CD4-positive, alpha-beta T cell treated with Interferon alpha-2 for 1 hour (primary cell): ENCODE data around the gene RPS21.

Experiments
- DNase-seq, 2 donors: peaks; one replicate each; pipeline ENCODE4 v3.0.0-alpha.2; 2020 to 2022

Gene RPS21

DNA sequence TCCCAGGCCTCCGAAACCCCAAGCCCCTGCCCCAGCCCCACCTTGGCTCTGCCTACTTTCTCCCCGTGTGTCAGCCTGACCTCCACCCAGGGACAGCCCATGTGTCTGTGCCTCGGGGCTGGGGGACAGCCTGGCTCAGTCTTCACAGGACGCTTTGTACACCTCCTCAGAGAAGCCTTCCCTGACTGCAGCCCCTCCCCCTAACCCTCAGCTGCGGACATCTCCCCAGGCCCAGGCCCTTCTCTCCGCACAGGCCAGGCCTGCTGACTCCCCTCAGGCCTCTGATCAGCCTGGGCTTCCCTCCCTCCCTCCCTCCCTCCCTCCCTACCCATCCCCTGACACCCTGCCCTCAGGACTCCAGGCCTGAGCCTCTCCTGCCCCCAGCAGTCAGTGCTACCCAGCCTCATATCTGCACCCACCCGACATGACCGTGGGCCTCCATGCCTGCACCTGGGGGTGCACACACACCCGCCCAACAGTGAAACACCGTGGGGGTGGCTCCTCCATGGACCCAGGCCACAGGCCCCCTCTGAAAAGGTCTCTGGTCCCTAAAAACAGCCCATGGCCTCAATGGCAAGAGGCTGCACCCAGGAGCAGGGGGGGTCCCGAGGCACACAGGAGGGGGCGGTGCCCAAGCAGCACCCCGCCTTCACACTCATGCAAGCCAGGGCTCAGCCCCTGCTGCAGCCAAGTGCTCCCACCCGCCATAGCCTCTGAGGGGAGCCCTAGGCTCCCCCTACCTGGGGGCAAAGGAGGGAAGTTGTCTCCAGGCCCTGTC is 32.7 kb upstream of the RPS21 start:
- no peak for DNase-seq

DNA sequence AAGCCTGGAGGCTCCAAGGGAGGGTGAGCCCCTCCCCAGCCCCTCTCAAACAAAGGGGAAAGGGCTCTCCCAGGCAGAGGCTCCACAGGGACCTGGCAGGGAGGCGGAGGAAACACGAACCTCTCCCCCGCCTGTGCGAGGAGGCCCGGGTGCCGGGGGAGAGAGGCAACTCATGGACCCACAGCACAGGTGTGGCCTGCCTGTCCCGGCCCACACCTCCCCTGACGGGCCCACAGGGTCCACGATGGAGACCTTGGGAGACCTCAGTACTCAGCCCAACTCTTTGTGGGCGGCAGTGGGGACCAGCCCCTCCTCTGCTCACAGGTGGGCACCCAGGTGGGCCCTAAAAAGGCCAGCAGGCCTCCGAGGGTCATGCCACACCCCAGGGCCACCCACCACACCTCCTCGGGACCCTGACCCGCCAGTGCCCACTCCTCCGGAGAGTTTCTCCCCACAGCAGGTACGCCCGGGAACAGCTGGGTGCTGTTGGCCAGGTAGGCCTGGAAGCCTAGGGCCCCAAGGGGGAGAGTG is 32.0 kb upstream of the RPS21 start:
- DNase-seq, result no peak

DNA sequence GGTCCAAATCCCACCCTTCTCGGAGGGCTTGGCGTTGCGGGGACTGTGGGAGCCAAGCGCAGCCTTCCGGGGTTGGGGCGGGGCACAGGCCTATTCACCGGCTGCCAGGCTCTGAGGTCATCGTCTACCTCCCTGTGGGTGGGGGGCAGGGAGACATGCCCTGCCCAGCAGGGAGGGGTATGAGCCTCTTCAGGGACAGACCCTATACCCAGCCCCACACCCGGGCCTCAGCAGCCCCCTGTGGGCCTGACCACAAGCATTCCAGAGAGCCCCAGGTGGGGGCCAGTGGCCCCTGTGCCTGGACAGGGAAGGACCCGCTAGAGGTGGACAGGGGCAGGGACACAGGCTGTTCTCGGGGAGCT is 31.4 kb upstream of the RPS21 start:
- DNase-seq, result no peak

DNA sequence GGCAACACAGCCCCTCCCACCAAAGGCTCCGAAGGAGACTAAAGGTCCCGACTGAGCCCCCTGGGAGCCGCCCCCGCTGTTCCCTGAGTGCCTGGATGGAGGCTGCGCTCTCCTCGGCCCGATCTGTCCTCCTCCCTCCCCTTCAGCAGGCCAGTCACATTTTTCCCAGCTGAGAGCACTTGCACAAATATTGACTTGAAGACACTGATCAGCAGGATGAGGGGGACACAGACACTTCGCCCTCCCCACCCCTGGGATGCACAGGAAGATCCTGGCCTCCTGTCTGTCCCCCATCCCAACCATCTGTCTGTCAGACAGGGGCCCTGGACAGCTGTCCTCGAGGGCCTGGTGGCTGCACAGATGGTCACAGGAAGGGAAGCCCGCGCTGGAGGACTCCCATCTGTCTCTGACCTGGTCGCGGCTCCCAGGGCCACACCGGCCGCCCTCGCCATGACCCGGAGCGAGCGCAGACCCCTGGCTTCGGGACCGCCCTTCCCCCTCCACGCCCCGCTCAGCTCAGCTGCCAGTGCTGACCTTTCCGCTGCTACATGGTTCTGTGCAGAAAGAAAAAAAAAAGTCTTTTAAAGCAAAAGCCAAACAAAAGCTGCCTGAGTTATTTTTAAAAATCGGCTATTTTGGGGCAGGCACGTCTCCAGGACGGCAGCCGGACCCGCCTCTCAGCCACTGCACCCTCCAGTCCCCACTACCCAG is 30.9 kb upstream of the RPS21 start:
- no peak for DNase-seq

DNA sequence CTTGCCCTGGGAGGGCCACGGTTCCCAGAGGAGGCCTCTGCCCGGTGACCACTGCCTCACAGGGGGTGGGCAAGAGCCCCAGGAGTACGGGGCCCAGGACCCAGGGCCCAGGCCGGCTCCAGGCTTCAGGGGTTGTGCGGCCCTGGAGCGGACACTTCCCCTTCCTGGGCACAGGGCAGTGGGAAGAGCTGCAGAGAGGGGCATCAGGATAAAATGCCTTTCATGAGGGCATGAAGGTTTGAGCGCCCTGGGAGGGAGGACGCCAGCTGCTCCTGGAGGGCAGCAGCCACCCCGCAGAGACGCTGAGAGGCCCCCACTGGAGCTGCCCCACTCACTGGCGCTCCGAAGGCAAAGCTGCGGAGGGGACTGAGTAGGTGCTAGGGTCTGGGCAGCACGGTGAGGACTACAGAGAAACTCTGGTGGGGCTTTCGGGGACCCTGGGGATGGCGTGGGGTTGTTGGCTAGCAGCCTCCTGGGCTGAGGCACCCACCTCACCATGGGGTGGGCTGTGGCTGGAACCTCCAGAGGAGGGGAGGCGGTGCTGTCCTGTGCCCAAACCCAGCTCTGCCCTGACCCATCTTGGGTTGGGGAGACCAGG is 30.2 kb upstream of the RPS21 start:
- DNase-seq, result no peak

DNA sequence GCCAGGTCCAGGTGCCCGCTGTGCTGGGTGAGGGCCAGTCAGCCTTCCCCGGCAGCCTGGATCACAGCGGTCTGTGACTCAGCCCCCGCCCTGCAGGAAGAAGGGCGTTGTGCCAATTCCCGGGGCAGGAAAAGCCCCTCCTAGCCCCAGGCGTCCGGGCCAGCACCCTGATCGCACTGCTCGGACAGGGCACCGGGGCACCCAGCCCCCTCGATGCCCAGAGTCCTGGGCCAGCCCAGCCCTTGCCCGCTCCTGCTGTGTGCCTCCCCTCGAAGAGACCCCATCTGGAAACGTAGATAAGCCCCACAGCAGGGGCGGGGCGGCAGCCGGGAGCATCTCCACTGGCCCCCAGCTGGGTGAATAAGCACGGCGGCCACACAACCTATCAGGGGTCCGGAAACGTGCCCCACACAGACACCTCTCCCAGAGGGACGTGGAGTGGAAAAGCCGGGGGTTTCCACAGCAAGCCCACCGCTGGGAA is 29.7 kb upstream of the RPS21 start:
- no peak for DNase-seq

DNA sequence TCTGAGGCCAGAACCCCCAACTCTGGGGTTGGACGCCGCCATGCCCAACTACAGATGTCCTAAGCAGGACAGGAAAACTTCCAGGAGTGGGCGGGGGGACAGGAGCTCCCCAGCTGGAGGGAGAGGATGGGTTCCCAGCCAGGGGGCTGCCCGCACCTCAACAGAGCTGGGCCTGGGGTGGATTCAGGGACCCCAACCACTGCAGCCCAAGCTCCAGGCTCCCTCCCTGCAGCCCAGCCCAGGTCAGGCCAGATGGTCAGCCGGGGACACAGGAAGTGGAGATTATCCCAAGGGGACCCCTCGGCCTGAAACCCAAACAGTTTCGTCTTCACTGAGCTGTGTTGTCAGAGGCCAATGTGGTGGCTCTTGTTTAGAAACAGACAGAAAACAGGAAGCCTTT is 29.2 kb upstream of the RPS21 start:
- DNase-seq, result no peak

DNA sequence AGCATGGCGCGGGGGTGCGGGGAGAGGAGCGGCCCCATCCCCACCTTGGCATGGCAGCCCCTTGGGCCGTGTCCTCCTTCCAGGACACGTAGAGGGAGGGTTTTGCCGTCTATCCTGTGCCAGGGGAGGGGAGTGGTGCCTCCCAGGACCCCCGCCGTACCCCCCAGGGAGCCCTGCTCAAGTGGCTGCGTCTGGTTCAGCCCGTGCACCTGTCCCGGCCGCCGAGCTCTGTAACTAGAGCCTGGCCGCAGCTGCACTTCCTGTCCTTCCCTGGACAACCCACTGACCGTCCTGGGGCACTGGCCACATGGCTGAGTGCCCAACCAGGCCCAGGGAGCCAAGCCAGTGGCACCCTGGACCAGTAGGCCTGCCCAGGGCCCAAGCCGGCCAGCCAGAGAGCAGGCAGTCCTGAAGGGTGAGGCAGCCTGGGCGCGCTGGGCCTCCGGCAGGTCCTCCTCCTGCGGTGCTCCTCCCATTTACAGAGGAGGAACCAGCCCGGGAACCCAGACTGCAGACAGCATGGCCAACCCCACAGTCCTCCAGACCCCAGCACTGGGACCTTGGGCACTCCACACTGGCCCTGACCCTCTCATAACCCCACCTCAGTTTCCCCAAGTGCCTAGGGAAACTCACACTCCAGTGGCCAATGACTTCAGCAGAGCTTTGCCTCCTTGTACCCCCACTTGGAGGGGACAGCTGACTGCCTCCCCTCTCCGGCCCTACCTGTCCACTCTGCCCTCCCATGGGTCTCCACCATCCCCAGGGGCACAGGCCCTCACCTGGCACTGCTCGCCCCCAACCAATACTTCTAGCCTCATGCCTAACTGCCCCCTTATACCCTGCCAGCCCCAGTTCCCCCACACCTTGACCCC is 28.5 kb upstream of the RPS21 start:
- DNase-seq, result no peak

DNA sequence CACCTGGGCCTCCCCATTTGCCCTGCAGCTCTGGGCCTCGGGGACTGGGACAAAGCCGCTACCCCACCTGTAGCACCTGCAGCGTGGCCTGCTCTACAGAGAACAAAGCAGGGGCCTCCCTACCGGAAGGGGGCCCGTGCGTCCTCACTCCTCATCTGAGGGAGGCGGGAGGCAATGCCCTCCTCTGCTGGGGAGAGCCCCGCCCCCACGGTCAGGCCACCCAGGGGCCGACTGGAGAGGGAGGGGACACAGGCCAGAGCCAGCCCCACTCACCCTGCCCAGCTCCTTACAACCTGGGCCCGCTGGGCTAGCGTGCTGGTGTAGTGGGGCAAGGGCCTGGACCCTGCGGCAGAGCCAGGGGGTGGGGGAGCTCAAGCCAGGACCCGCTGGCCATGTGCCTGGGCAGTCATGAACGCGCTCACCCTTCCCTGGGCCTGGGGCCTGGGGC is 27.8 kb upstream of the RPS21 start:
- DNase-seq, result no peak

DNA sequence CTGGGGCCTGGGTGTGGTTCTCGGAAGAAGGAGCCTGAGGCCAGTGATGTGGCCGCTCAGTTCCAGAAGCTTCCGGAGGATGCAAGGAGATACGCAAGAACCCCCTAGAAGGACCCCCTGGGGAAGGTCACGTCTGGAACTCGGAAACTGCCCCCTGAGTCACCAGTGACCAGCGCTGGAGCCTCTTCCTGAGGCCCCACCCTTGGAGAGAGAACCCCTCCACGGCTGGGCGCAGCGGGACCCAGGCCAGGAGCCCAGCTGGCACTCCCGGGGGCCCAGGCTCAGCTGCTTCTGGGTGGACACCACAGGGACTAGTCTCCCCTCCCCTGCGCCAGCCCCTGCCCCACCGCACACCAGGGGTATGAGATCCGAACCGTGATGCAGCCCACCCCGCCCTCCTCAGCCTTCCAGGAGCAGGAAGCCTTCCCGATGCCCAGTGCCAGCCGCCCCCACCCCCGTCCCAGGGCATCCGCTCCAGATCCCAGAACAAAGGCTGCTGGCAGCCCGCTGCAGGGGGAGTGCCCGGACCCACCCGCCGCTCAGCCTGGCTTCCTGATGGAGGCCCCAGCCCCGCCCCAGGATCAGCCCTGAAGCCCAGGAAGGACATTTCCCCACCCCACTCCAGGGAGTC is 27.3 kb upstream of the RPS21 start:
- DNase-seq, result no peak

DNA sequence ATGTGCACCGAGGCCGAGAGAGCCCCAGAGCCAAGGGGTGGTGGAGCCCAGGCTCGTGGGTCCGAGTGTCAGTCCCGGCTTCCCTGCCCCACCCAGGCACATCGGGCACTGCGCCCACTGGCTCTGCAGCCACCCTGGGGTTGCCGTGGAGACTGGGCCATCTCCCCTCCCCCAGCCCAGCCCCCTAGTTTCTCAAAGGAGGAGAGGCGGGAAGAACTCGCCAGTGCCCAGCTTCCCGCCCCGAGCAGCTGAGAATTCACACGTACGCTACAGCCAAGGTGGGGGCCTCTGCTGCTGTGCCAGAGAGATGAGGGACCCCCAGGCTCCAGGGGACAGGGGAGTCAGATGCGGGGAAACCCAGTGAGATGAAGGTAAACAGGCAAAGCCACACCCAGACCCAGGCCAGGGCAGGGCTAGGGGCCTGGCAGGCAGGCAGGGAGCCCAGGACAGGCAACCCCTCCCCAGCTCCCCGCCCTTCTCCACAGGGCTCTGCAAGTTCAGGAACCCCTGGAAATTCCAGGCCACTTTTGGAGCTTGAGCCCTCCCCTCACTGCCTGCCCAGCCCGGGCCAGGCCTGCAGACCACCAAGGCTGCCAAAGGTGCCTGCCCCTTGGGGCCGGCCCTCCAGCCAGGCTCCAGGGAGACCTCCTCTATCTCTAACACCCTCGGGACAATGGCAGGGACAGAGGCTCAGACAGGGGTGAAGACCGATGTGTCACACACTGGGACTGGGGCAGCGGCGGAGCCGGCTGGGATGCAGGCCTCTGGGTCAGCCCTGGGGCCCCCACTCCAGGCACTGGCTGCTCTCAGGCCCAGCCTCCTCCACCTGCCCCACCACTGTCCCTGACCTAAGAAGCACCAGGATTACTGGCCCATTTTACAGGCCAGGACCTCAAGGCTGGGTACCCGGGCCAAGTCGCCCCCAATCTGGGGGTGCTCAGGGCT is 25.8 kb upstream of the RPS21 start:
- DNase-seq, result no peak

DNA sequence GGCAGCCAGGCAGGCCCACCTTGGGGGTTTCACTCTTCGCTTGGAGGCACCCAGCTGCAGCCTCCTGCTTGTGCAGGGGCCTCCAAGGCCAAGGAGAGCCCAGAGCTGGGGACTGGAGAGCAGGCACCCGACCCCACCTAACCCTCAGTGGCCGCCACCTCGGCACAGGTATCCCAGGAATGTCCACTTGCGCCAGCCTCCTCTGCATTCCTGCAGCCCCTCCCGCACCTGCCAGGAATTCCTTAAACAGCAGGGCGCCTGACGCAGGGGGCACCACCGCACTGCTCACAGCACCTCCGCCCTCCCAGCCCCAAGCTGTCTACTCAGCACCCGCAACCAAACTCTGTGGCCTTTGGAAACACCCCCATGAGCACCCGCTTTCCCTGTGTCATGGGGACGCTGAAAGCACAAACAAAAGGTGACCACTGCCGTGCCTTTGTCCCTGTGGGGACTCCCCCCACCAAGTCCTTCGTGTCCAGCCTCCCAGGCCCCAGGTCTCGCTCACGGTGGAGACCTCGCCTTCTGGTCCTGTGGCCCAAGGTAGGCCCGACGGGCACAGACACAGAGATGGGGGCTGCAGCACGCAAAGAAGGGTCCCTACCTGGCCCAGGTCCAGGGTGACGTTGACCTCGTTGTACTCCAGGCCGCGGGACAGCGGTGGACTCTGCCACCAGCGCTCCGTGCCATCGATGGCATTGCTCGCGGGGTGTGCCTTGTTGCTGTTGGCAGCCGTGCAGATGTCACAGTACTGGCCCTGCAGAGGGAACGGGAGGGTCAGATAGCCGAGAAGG is 24.9 kb upstream of the RPS21 start:
- no peak for DNase-seq

DNA sequence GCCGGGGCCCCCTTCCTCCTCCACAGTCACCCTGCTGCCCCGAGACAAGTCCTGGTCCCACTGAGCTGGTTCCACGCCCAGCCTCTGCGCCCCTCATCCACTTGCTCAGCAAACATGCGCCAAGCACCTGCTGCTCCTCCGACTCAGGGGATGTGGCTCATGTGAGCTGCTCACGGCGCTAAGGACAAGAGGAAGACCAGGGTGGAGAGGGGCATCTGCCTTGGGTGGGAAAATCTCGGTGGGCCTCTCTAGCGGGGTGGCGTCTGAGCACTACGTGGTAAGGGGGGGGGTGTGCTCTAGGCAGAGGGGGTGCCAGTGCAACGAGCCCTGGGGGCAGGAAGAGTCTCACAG is 24.3 kb upstream of the RPS21 start:
- DNase-seq, result no peak

DNA sequence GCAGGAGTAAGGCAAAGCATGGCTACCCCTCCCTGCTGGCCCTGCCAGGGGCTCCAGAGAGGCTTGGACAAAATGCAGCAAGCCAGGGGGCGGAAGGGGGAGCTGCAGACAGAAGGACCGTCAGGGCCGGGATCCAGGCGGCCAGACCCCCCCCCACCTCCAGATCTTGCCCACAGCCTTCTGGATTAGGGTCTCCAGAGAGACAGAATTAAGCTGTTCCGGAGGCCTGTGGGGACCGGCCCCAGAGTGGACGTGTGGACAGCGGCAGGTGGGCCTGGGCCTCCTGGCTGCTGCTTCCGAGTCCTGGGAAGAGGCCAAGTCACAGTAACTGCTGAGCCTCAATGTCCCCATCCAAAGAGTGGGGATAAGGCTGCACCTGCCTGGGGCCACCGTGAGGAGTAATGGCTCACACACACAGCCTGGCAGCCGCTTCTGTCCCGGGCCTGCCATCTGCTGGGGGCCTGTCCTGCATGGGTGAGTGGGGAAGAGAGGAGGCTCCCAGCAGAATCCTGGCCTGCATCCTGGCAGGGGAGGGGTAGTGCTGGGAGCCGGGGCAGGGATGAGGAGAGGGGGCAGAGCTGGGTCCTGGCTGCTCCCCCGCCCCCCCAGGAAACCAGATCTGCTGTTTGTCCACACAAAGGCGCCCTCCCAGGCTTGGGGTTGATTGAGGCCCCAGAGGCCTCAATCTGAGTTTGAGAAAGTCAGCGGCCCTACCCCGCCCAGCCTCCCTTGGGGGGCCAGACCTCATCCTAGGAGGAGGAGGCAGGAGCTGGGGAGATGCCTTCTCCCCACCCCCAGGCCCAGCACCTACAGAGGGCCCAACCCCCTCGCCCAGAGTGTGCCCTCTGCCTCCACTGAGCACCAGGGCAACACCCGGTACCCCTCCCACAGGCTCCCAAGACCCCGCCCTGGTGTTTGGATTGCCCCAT is 23.6 kb upstream of the RPS21 start:
- DNase-seq, result no peak

DNA sequence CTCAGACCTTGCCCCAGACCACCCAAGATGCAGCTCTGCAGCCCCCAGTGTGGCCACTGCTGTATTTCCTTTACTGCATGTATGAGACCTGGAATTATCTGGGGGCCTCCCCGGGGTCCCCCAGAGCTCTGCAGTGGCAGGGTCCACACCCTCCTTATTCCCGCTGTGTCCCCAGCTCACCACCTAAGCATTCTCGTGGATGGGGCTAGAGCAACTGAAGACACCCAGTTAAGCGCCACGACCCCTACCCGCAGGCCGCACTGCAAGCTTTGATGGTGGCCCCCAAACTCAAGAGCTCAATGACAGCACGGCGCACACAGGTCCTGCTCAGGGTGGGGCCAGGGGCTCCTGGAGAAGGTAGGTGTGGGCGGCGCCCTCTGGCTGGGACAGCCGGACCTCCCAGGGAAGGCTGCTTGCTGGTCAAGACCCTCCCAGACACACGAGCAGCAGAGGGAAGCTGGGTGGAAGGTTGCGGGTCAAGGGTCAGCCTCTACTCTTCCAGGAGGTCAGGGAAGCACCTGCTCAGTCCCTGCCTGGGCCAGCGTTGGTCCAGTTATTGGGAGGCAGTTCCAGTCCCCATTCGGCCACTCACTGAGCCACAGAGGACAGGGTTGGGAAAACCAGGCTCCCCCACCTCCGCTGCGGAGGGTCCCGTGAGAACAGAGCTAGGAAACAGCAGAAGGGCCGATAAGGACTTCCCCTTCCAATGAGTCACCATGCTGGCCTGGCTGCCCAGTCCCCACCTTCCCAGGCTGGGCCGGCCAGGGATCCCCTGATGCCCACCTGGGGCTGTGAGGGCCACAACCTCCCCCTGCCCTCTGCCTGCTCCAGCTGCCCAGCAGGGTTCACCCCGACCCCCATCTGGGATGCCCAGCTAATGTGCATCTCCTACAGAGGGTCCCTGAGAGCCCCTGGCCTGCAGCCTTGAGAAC is 22.7 kb upstream of the RPS21 start:
- no peak for DNase-seq

DNA sequence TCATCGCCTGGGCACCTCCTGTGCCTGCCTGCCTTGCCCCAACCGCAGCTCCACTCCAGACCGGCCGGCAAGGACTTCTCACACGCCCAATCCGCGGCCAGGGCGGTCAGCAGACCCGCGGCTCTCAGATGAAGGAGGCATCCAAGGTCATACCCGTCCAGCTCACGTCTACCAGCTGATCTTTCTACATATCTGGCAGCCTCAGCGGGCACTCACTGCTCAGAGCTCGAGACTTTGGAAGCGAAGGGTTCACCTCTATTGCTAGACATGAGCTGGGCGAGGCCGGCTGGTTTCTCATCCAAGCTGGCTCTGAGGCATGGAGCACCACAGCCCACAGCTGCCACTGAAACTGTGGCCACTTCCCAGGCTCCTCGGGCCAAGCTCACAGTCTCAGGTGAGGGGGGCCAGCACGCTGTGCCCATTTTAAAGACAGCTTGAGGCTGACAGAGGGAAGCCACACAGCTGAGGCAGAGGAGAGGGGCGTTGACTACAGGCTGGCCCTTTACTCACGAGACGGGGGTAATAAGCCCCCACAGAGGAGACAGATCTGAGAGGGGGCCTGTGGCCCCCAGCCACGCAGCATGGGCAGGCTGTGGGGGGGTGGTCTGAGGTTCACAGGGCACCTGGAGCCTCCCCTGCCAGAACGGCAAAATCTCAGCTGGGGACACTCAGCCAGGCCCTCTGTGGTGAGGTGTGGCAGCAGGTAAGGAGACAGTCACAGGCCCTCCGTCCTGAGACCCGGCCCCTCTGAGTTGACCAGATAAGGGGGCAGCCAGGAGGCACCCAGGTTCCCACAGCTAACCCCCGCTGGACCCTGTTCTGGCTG is 21.8 kb upstream of the RPS21 start:
- DNase-seq, result no peak

DNA sequence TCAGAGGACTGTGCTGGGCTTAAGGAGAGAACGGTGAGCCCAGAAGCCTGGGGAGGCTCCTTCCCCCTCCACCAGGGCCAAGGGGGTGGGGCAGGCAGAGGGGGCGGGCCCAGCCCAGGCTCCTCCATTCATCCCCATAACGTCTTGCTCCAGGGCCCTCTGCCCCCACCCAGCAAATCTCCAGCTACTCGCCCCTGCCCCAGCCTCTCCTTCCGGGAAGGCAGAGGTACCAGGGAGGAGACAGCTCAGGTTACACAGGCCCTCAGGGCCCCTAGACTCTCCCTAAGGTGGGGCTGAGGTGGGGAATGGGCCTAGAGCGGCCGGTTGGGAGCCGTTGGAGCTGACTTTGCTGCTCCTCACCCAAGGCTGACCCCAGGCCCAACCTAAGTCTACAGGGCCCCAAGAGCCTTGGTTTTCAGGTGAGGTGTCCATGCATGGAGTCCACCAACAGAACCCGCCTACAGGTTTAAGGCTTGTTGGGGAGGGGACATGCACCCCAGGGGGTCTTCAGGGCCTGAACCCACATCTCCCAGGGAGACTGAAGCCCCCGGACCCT is 21.0 kb upstream of the RPS21 start:
- no peak for DNase-seq
